ENCODE results near the gene AS3MT.

- TF ChIP-seq CTCF (IDR thresholded peaks at IDR 0.05 in 8 of 11, conservative IDR thresholded peaks at IDR 0.05 in 3 of 11) (no peak), POLR2A (IDR thresholded peaks at IDR 0.05) (no peak), POLR2AphosphoS5 (IDR thresholded peaks at IDR 0.05) (no peak)
Measured at GRCh38 chr10:102876747-102877153, 7.5 kb downstream of the AS3MT start.

All from spleen (tissue), 7 donors.